Medulla oblongata (tissue), 1 donor: Measurements from ENCODE around the gene CYP2R1.

Experiments
- DNase-seq: peaks from one replicate; pipeline ENCODE4 v3.0.0-alpha.2; 2015; ENCODE audit errors: extremely low spot score

Gene CYP2R1, protein sequence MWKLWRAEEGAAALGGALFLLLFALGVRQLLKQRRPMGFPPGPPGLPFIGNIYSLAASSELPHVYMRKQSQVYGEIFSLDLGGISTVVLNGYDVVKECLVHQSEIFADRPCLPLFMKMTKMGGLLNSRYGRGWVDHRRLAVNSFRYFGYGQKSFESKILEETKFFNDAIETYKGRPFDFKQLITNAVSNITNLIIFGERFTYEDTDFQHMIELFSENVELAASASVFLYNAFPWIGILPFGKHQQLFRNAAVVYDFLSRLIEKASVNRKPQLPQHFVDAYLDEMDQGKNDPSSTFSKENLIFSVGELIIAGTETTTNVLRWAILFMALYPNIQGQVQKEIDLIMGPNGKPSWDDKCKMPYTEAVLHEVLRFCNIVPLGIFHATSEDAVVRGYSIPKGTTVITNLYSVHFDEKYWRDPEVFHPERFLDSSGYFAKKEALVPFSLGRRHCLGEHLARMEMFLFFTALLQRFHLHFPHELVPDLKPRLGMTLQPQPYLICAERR

DNA sequence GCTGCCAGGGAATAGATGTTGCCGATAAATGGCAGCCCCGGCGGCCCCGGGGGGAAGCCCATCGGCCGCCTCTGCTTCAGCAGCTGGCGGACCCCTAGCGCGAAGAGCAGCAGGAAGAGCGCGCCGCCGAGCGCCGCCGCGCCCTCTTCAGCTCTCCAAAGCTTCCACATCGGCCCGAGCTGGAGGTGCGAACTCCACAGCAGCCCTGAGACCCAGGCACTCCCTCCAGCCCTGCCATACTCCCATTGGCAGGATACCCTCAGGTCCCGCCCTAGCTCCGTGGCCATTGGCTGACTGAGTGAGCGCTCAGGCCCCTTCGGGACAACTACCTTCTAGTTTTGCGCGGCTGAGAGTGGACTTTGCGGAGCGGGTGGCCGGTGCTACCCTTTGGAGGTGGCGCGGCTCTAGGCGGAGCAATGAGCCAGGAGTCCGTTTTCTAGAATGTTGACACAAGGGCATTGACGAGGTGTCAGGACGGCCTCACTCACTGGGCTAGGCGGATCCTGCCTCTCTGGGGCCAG lies at the start of gene CYP2R1:
TSS of gene CYP2R1 (minus strand) at position 196 of the 521 bp plus-strand sequence. CDS start at position 170, 26 bp downstream.
- DNase-seq = peak; percentile 97

DNA sequence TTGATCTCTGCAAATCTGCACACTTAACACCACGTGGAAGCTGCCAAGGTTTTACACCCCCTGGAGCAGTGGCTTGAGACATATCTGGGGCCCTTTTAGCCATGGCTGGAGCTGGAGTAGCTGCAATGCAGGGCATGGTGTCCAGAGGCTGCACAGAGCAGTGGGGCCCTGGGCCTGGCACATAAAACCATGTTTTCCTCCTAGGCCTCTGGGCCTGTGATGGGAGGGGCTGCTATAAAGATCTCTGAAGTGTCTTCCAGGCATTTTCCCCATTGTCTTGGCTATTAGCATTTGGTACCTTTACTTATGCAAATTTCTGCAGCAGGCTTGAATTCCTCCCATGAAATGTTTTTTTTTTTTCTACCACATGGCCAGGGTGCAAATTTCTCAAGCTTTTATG lies 46.9 kb upstream of the CYP2R1 start:
- no peak for DNase-seq

DNA sequence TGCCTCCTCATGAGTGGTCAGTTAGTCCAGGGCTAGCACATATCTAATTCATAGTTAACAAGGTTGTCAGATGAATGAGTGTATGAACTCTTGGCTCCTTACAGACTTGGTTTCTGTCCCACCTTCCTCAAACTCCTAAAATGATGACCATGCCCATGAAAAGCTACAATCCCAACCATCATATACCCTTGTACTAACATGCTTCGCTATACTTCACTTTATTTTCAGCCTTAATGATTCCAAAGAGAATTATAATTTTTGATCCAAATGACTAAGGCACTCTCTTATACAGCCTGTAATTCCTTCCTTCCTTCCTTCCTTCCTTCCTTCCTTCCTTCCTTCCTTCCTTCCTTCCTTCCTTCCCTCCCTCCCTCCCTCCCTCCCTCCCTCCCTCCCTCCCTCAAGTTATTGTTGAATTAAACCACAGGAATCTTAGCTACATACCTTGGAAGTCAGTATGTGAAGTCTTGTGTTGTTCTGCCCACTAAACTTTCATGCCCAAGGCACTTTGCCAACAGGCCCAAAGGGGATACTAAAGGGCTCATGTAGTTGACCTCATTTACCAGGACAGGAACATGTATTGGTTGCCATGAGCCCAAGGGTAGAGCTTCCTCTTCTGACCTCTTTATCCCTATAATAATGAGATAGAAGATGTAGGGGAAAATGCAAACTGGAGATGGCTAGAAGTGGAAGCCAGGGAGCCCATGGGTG lies 42.8 kb upstream of the CYP2R1 start:
- no peak for DNase-seq

DNA sequence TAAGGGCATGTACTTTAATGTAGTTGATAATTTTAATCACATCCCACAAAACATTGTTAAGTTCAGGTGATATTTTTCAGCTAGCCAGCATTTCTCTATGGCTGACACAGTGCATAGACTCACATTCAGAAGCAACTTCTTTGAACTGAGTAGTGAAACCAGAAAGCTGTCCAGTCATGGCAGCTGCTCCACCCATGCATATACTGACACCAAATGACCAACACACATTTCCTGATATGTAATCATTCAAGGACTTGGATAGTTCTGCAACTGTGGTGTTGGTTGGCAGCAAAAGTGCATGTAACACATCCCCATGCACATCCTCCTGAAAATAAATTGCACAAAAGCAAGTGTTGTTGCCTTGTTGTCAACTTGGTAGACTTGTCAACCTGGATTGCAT lies 40.4 kb upstream of the CYP2R1 start:
- DNase-seq = no peak

DNA sequence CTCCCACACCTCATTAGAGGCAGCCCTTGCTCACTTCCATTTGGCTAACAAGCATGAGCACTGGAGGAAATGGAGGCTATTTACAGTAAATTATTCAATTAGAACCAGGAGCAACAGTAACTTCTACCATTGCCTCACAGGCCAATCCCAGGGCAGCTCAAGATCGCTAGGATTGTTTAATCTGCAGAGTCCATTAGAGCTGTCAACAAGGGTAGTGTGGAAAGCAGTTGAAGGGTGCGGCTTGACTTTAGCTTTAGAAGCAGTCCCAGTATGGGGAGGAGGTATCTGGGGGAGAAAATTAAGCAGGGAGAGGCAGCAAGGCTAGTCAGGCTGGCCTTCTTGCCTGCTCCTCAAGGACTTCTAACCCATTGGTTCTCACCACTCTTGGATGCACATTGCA lies 38.3 kb upstream of the CYP2R1 start:
- DNase-seq = no peak

DNA sequence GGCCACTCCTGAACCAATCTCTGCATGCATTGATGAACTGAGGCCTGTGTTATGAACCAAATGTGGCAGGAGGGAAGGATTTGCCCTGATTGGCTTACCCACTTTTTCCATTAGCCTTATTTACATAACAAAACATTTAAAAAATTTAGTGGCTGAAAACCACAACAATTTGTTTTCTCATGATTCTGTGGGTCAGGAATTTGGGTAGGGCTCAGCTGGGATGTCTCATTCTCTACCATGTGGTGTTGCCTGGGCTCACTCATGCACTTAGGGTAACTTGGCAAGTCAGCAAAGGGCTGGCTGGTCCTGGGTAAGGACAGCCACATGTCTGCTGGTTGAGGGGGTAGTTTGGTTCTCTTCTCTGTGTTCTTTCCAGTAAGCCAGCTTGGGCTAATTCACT lies 35.1 kb upstream of the CYP2R1 start:
- DNase-seq = no peak

DNA sequence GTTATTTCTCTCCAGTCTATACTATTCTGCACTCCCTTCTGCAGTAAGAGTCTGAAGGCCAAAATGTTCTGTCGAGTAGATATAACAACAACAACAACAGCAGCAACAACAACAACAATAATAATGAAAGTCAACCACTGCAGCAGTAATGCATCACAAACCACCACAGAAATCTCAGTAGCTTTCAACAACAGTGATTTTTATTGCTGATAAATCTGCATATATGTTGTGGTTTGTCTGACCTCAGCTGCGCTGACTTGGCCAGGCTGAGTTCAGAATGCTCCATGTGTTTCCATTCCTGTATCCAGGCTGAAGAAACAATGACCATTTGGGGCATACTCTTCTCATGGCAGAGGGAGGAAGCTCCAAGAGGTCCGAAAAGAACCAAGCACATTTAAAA lies 32.3 kb upstream of the CYP2R1 start:
- no peak for DNase-seq

DNA sequence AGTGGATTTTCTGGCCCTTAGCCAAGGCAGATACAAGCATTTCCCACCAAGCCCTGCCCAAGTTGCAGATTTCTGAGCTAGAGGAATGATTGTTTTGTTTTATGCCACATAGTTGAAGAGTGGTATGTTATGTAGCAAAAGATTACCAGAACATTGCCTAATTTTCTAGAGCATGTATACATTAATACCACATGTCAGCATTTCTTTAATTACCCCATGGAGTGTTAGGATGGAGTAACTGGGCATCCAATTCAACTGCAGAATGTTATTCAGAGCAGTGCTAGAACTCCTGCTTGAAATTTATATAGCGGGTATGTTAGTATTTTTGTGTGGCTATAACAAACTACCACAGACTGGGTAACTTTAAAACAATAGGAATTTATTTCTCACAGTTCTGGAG lies 24.4 kb upstream of the CYP2R1 start:
- DNase-seq = no peak

DNA sequence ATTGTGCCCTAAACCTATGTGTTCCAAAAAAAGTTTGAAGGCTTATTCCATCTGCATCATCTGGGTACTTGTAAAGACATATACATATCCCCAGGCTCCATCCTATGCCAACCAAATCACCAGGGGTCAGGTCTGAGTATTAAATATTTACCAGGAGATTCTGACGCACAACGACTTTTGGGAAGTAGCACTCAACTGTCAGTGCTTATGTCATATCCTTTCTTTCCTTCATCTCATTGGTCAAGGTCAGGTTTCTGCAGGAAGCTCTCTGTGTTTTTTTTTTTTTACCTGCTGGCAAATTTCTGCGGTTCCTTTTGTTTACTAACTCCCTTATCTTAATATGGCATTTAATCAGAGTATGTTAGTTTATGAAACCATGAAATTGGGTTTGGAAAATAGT lies 22.5 kb upstream of the CYP2R1 start:
- DNase-seq = no peak

DNA sequence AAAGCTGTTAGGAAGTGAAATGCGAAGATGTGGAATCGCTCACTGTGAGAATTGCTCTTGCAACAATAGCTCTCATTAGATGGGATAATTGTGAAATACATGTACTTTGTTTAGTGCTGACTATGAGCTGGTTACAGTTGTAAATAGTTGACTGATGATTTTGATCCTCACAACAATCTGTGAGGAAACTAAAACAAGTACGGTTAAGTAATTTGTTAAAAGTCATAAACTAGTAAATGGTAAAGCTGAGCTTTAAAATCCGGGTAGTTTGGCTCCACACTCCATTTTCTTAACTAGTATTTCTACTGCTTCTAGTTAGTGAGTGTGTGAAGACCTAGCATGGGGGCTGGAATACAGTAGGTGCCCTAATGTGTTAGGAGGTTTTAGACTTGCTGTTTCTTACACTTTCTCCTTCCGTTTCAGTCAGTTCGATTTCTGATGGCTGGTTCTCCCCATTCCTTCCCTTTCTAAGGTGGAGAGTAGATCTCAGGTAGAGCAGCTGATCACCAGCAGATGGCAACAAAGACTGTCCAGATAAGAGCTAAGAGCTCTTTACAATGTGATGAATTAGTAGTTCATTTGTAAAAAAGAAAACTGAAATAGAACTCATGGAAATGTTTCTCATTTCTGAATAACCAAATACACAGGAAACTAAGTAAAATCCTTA lies 16.3 kb upstream of the CYP2R1 start:
- DNase-seq = peak; percentile 55

DNA sequence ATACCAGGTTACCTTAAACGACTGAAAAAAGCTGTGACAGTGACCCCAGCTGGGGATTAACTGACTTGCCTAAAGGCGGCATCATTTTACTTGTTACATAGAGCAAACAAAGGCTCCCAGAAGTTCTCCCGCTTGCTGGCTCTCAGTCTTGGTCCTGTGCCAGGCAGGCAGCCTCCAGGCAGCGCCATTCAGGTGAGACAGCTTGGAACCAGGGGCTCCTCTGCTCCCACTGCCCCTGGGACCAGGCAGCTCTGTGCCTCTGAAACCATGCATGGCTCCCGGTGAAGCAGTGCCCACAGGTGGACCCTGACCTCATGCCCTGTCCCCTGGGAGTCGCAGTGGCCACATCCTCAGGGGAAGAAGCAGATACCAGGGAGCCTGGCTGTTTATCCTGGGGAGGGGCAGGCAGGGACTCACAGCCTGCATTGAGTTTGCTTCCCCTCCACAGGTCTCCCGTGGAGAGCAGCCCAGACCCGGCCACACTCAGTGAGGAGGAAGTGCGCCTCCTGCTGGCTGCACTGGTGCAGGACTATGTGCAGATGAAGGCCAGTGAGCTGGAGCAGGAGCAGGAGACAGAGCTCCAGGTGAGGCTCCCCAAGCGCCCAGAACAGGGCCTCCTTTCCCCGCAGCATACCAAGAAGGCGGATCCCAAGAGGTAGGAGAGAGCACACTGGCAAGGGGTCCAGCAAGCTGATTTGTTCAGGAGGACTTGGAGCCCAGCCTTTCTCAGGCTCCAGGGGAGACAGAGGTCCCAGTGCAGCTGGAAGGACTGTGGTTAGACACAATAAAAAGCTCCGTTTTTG lies 15.6 kb upstream of the CYP2R1 start:
- peak; percentile 75 for DNase-seq

DNA sequence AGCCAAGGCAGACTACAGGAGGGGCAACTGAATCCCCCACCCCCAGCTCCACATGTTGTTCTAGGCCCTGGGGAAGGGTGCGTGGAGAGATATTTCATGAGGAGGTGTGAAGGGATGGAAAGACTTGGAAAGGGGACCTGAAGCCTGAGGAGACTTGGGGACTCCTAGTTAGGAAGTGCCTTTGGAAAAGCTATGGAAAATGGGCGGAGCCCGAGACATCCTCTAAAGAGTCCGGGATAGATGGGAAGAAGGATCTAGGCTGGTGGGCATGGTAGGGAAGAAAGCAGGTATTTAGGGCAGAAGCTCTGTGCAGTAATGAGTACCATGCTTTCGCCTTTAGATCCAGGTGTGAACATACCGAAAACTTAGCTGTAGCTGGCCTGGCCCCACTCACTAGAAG lies 15.0 kb upstream of the CYP2R1 start:
- DNase-seq = no peak

DNA sequence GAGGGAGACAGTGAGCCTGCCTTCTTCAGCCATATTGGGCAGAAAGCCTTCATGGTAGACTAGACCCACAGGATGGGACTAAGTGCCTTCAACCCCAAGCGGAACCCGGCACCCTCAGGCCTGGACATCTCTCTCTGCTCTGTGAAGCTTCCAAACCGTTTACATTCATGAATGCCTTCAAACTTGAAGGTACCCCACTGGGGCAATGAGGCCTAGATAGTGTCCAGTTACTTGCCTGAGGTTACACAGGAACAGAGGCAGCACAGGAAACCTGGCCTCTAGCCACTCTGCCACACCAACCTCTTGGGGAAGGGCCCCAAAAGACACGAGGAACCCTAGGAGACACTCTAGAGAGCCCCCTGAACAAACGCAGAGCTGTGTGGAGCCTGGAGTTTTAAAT lies 14.5 kb upstream of the CYP2R1 start:
- no peak for DNase-seq

DNA sequence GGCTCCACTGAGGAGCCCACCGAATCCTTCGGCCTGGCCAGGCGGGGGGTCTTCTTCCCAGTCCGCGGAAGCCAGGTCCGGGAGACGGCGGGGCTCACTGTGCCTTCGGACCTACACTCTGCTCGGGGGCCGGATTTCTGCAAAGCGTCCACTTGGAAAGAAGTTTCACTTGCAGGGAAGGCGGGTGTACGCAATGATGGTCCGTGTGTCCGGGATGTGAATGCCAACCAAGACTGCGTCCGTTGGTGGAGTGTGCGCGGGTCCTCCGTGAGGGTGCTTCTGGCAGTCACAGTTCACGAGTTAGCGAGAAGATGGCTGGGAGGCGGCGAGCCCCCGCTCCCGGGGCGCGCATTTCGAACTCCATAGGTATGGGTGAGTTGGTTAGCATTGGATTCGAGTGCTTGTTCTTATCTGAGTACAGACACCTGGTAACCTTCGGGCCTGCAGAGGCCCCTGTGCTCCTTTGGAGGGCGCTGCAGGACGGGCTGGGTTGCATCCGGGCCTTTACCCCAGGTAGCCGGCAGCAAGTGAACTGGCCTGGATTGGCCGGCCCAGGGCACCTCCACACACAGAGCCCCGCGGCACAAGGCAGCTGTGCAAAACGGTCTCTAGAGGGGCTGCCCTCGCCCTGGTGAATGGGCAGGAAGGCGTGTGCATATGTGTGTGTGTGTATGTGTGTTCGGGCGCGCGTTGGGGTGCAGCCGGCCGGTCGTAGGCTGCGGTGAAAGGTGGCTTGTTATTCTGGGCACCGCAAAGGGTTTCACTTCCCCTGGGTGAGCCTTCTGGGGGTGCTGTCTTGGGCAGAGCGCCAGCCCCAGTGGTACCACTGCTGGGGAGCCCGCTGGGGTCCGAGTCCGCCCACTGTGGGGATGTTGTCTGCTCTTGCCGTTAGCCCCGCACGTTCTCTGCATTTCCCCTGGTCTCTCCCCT lies 13.3 kb upstream of the CYP2R1 start:
- peak; percentile 11 for DNase-seq

DNA sequence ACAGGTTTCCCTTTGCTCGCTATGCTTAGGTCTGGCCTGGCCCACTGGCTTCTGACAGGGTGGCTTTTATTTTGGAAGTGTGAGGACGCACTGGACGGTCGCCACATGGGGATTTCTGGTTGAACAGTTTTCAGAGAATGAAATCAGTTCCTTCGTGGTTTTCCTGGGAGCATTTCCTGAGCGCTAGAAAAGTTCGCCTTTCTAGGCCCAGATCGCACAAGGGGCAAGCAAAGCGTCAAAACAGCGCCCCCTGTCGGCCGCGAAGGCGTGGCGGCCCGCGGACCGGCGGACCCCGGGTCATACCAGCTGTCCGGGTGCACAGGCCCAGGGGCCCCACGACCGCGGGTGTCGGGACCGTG lies 12.7 kb upstream of the CYP2R1 start:
- peak; percentile 64 for DNase-seq

DNA sequence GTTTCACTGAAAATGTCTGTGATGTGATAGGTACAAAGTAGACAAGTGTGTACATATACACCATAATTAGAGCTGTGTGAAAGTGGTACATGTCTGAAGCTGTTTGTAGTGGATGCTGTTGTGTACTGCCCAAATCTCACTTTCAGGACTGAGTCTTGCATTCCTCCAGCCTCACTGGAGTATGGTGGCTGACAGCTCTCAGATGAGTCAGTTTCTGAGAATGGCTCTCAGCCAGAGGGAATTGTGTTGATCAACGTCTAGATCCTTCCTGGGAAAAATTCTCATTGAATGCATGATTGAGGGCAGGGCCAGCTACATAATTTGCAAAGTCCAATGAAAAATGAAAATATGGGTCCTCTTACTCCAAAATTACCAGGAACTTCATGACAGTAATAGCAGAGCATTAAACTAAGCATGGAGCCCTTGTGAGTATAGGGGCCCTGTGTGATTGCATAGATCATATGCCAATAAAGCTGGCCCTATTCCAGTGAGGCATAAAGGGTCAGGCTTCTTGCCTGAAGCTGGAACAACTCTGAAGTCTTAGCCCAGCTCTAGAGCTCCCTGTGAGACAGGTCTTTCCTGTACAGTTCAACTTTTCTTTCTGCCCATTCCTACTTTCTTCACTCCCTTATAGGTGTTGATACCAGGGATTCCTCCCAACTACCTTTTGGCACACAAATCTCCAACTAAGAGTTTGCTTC lies 10.8 kb upstream of the CYP2R1 start:
- no peak for DNase-seq

DNA sequence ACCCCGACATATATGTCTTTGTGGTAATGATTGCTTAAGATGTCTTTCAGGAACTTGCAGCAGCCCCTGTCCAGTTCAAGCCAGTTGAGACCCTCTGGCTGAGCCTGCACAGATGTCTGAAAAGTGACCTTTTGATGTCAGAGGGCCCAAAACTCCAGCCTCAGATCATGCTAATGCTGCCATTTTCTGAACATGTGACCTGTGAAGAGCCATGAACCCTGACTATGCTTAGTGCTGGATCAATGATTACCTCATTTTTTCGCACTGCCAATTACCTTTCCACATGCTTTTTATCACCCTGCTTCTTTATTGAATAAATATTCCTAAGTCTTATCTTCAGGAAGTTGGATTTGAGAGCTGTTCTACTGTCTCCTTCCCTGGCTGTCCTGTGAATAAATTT lies 6.9 kb upstream of the CYP2R1 start:
- DNase-seq = no peak

DNA sequence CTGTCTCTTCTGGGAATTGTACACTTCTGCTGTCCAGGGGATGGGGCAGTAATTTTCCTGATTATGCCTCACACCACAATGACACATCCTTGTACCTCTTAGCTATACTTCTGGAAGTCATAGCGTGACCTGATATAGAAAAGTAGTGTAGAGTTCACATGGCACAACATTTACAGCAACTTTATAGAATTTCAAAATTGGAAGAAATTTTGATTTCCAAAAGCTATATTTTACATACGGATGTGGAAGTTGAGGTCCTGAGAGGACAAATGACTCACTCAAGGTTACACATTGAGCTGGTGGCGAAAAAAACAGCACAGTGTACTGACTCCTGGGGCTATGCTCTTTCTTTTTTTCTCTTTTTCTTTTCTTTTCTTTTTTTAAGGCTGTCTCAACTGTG lies 6.3 kb upstream of the CYP2R1 start:
- no peak for DNase-seq

DNA sequence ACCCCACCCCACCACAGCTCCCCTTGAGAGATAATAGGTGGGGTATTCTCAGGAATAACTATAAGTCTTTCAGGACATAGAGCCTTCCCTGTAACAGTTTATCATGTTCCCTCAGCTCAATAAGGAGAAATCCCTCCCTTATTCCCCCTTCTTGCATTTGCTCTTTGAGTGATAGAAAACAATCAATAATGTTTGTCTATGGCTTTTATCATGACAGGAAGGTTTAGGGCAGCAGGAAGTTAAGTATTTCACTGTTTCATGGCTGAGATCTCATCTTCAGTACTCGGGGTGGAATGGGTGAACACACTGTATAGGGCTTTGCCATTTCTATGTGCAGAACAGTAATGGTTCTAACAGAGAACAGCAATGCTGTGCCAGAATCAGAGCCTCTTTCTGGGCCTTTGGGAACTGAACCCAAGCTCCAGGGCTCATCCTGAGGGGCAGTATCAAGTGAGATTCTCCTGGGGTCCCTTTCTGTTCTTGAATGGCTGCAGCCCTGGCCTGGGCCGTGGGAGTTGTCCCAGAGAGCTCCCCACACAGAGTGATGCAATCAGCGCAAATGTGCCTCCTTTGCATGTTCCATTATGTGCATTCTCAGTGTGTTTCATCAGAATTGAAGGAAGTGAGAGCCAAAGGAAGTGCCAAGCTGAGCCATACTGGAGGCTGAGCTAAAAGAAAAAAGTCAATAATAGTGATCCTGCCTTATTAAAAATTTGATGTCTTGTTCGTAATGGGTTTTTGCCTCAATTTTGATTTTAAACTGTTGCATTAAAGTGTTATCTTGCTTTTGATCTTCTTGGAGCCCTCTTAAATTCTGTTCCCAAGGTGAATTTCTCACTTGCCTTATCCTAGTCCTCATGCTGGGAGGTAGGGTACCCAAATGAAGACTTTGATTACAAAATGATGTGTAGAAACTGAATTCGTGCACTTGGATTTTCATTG lies 2.9 kb upstream of the CYP2R1 start:
- peak; percentile 71 for DNase-seq
